Muscle of arm (tissue), 14 donors: ENCODE results near the gene QRFP. TPM values are rescaled to one million over a fixed set of nuclear protein-coding genes. Genes with fewer than 3 reads are reported as not detected.

Experiments used
- DNase-seq: peaks from one replicate; pipeline ENCODE4 v3.0.0-alpha.2; 2013
- long read RNA-seq, 11 donors: transcript quantifications; one replicate each; lab custom pipeline, GENCODE V29; 2026
- polyA plus RNA-seq, 12 donors: library from polyadenylated mRNA; unstranded; fragments of 120-200 nt; gene quantifications; one replicate each; pipeline ENCODE4 v1.2.1, GENCODE V29; 2013; ENCODE audit not compliant: insufficient read length in 12 of 12

The QRFP gene
- under 1 TPM in 9 of 12 donors, not detected in 3; 0.24 to 0.47 (median 0.29) TPM for polyA plus RNA-seq
- long read RNA-seq, donor 1: 0 reads
- long read RNA-seq, donor 2: 0 reads
- long read RNA-seq, donor 3: 0 reads
- long read RNA-seq, donor 4: 0 reads
- long read RNA-seq, donor 5: 0 reads
- long read RNA-seq, donor 6: 0 reads
- long read RNA-seq, donor 7: 0 reads
- long read RNA-seq, donor 8: 0 reads
- long read RNA-seq, donor 9: 0 reads
- long read RNA-seq, donor 10: 0 reads
- long read RNA-seq, donor 11: 0 reads

- DNase-seq: no peak
Measured at GRCh38 chr9:130896233-130897014, at the start of gene QRFP. Gene QRFP, minus strand, starts transcription at chr9:130896812. Its CDS starts 2,974 bp downstream, at chr9:130893838.

- no peak for DNase-seq
Measured at GRCh38 chr9:130945173-130945572, 48.6 kb upstream of the QRFP start.

- DNase-seq: no peak
Measured at GRCh38 chr9:130944510-130945058, 48.0 kb upstream of the QRFP start.

DNA sequence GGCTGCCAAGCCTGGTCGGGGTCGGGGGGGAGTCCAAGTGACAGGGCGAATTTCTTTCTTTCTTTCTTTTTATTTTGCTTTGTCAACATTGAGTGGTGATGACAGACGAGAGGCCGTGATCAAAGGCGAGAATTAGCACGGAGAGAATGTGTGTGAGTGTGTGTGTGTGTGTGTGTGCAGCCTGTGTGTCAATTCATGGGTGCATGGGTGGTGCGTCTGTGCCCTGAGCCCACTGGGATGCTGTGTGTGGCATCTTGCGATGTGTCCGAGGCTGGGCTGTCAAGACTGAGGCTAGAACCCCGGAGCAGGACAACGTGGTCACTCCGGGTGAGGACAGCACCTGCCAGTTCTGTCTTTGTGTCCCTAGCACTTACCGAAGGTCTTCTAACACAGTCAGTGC lies 47.2 kb upstream of the QRFP start:
- DNase-seq: no peak

DNA sequence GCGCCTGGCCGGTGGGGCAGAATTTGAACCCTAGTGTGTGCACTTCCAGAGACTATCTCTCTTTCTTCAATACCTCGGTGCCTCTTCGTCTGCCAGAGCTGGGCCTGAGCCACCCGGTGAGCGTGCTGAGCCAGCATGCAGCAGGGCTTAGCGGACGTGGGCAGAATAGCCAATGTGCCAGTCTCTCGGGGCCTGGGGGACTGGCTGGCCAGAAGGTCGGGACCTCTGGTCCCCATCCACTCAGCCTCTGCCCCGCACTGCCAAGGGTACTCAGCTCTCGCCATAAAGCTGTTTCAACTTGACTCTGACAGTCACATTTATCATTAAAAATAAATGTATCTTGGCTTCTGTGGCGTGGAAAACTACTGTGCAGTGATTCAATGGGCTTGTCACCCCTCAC lies 46.6 kb upstream of the QRFP start:
- DNase-seq: no peak

- DNase-seq: no peak
Measured at GRCh38 chr9:130942679-130943078, 46.1 kb upstream of the QRFP start.

DNA sequence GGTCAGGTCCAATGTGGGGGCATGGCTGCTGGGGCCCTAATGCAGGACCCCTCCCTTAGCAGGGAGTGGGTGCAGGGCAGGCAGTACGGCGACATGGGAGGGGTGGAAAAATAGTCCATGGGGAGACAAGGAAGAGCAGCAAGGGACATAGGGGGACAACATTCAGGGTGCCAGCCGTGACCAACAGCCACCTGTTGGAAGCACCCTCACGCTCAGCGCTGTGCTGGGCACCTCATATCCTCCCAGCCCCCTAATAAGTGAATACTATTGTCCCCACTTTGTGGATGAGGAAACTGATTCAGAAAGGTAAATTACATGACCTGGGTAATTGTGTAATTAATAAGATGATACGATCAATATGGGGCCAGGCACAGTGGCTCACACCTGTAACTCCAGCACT lies 45.5 kb upstream of the QRFP start:
- no peak for DNase-seq

- DNase-seq: no peak
Measured at GRCh38 chr9:130940693-130941576, 44.3 kb upstream of the QRFP start.

- no peak for DNase-seq
Measured at GRCh38 chr9:130940027-130940549, 43.5 kb upstream of the QRFP start.

DNA sequence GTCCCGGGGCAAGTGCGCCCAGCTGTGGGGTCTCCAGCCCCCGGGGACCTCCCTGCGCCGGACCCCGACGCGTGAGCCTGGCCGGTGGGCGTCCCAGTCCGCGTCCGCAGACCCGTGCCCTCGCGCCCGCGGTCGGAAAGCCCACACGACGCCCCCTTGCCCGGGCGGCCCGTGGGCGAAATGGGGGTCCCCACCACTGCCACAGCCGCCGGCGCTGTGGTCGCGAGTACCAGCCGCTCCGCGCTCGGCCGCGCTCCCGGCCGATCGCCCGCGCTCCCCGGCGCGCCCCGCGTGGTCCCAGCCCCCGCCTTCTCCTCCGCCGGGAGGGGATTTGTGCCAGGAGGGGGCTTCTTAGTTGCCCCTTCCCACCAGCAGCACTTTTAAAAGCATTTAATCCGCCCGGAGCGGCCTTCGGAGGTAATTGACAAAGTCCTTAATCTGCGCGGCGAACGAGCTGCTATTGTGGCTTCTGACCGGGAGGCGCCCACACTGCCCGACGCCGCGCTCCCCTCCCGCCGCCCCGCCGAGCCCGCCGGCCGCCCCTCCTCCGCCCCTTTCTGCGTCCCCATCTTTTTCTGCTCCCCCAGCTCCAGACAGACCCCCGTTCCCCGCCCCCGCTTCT lies 42.9 kb upstream of the QRFP start:
- DNase-seq: no peak

GRCh38 chr9:130938652-130939404 lies 42.2 kb upstream of the QRFP start, which contains the start of gene FIBCD1:
Gene FIBCD1, minus strand, starts transcription at chr9:130939247. Its CDS starts 640 bp downstream, at chr9:130938607.
- DNase-seq: no peak

- no peak for DNase-seq
Measured at GRCh38 chr9:130938184-130938651, 41.6 kb upstream of the QRFP start.

DNA sequence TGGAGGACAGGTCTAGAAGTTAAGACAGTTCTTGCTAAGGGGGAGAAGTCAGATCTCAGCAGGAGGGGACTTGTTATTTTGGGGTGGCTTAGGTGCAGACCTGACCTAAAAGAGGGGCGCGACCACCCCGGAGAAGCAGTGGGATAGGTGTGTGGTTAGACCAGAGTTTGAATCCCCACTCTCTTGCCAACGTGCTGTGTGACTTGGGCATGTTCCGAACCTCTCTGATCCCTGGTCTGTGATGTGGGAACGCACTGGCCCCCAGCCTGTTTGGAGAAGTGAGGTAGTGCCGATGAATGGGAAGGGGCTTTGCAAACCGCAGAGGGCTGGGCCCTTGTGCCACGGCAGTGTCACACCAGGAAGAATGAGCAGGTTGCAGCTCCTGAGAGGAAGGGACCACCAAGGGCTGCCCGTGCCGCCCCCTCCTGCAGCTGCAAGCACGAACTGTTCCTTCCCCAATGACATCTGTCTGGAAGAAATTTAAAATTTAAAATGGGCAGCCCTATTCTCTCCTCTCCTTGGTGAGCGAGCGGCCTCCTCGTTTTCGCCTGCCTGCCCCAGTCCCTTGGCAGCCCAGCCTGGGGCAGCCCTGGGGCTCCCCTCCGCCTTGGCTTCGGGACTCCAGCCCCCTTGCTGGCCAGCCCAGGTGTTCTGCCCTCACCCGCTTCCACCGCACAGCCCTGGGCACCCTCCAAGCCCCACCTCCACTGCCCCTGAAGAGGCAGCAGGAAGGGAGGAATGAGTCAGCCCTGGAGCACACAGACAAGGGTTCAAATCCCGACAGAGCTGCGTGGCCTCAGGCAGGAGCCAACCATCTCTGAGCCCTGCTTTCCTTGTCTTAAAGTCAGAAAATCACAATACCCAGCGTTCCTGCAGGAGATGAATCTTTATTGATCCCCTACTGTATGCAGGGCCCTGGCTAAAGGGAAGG lies 40.8 kb upstream of the QRFP start:
- DNase-seq: no peak

GRCh38 chr9:130936285-130937117 lies 39.9 kb upstream of the QRFP start:
- no peak for DNase-seq

DNA sequence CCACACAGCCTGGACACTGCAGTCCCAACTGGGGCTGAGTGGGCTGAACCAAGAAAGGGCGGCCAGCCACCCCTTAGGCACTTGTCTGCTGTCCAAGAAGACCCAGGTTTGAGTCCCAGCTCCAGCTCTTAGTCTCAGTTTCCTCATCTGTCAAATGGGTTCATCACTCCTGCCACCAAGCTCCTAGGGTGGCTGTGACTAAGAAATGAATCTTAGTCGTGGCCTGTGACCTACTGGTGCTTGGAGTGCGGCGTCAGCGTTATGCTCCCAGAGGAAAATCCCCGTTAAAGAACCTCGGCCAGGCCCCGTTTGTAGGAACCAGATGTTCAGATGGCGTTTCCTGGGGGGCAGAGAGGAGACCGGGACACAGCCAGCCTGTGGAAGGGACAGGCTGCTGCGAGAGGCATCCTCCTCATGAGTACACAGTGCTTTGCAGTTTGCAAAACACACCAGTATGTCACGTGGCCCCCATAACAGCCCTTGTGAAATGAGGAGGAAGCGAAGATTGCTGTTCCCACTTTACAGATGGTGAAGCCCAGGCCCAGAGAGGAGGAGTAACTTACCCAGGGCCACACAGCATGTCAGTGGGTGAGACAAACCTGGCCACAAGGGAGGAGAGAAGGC lies 39.1 kb upstream of the QRFP start:
- DNase-seq: no peak

GRCh38 chr9:130934702-130935647 lies 38.4 kb upstream of the QRFP start:
- no peak for DNase-seq

DNA sequence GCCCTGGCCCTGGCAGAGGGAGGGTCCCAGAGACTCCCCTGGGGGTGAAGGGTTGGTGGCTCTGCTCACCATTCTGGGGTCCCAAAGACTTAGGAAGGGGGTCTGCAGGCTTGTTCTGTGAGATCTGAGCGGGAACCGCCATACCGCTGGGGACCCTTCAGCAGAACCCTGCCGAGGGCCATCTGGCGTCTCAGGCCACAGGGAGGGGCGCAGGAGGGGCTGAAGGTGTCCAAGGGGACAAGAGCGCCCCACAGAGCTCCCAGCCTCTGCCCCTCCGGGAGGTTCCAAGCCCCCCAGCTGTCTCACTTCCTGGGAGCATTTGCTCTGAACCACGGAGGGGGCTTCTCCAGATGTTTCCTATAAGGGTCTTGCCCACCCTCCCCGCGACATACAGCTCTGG lies 37.6 kb upstream of the QRFP start:
- DNase-seq: no peak
